Thyroid gland (tissue), 4 donors: ENCODE data around the gene FGF11.

Experiments
- CTCF ChIP-seq, 6 experiments: fragments of 200-600 bp in 3 of 6; fragments of 450-650 bp in 3 of 6; sonication (generic) in 3 of 6; IDR thresholded peaks; one replicate each; pipeline ENCODE4 v1.5.1; 2016 to 2019; ENCODE audit warnings: antibody characterized with exemption in 6 of 6, mild to moderate bottlenecking in 2 of 6, inconsistent platforms in 1 of 6, moderate library complexity in 1 of 6
- POLR2A ChIP-seq, 2 donors: fragments of 450-650 bp; IDR thresholded peaks; one replicate each; pipeline ENCODE4 v1.6.1; 2017; ENCODE audit warnings: antibody characterized with exemption in 2 of 2, mild to moderate bottlenecking in 2 of 2, moderate library complexity in 1 of 2

GRCh38 chr17:7480089-7480384 is 40.7 kb downstream of the FGF11 start:
- TF ChIP-seq CTCF (IDR thresholded peaks at IDR 0.05) (no peak), POLR2A (IDR thresholded peaks at IDR 0.05) (no peak)
